Muscle of leg (tissue), 11 donors: ENCODE results near the gene BFAR. TPM values are rescaled to one million over a fixed set of nuclear protein-coding genes. Genes with fewer than 3 reads are reported as not detected.
"Not testable (repeated sequence)": the region's sequence is repeated elsewhere in the genome, so short reads cannot be mapped to it uniquely, and the experiment has no call there.

Experiments
- DNase-seq: peaks from one replicate; pipeline ENCODE4 v3.0.0; 2013
- H3K27ac ChIP-seq: one replicate; pipeline ENCODE4 v1.5.1; 2013; ENCODE audit warnings: mild to moderate bottlenecking, low read length, control low read depth
- H3K27me3 ChIP-seq: one replicate; pipeline ENCODE4 v1.6.1; 2013; ENCODE audit warnings: low read length; ENCODE audit not compliant: control insufficient read depth, insufficient read depth
- H3K36me3 ChIP-seq: one replicate; pipeline ENCODE4 v1.6.1; 2013; ENCODE audit warnings: low read length; ENCODE audit not compliant: control insufficient read depth, insufficient read depth
- H3K4me1 ChIP-seq: one replicate; pipeline ENCODE4 v1.6.1; 2013; ENCODE audit warnings: low read length; ENCODE audit not compliant: control insufficient read depth, insufficient read depth
- H3K4me3 ChIP-seq: one replicate; pipeline ENCODE4 v1.5.1; 2013; ENCODE audit warnings: low read length, control low read depth
- H3K9me3 ChIP-seq: replicated peaks from 2 replicates; pipeline ENCODE4 v1.6.1; 2013; ENCODE audit warnings: low read depth, low read length; ENCODE audit not compliant: control insufficient read depth
- WGBS: methylation state at CpG from one replicate; pipeline ENCODE4 v1.1.5; 2013; ENCODE audit warnings: missing lambda C conversion rate; ENCODE audit not compliant: insufficient coverage; 5-methylcytosine and 5-hydroxymethylcytosine counted together
- polyA plus RNA-seq, 8 donors: library from polyadenylated mRNA; unstranded; fragments of 120-200 nt; gene quantifications; one replicate each; pipeline versions ENCODE4 v1.2.1 to v1.2.3, GENCODE V29; 2013; ENCODE audit warnings: inconsistent platforms in 1 of 8, low replicate concordance in 1 of 8; ENCODE audit not compliant: insufficient read length in 8 of 8, insufficient read depth in 1 of 8
- total RNA-seq: library from RNA; stranded (reverse); fragments of 120-200 nt; gene quantifications from one replicate; pipeline ENCODE4 v1.2.4, GENCODE V29; 2013

The BFAR gene
- total and polyA plus RNA-seq, 9 donors: 42.3 to 60.0 (median 50.3) TPM

GRCh38 chr16:14609716-14610115 lies 23.0 kb upstream of the BFAR start:
- peaks cover 52% of the 10 kb centered on the region for H3K36me3 ChIP-seq
- 100% methylated on average over 2 of the region's 6 CpGs for WGBS

GRCh38 chr16:14611660-14612059 lies 21.1 kb upstream of the BFAR start:
- no peak for DNase-seq
- no peaks in the 10 kb centered on the region for H3K4me1 ChIP-seq
- WGBS: 96% methylated on average over 7 of the region's 14 CpGs
- no peaks in the 10 kb centered on the region for H3K27me3 ChIP-seq
- no peaks in the 10 kb centered on the region for H3K9me3 ChIP-seq
- H3K4me3 ChIP-seq: no peak overlapping the region
- peaks cover 41% of the 10 kb centered on the region for H3K36me3 ChIP-seq
- no peak overlapping the region for H3K27ac ChIP-seq

More at GRCh38 chr16:14609716-14610115, 23.0 kb upstream of the BFAR start:
- Histone ChIP-seq H3K4me1 (no peaks in the 10 kb centered on the region), H3K9me3 (no peaks in the 10 kb centered on the region), H3K4me3 (no peak overlapping the region), H3K27ac (no peak overlapping the region), H3K27me3 (no peaks in the 10 kb centered on the region)
- DNase-seq: no peak

- Histone ChIP-seq H3K27me3 (no peaks in the 10 kb centered on the region), H3K36me3 (peaks cover 39% of the 10 kb centered on the region), H3K9me3 (no peaks in the 10 kb centered on the region), H3K4me3 (no peak overlapping the region), H3K4me1 (no peaks in the 10 kb centered on the region), H3K27ac (no peak overlapping the region)
- WGBS: 85% methylated on average over 1 of the region's 4 CpGs
- no peak for DNase-seq
Observed at GRCh38 chr16:14613991-14614390, 18.8 kb upstream of the BFAR start.

GRCh38 chr16:14616280-14616679 lies 16.5 kb upstream of the BFAR start:
- no peaks in the 10 kb centered on the region for H3K4me1 ChIP-seq
- no peak overlapping the region for H3K4me3 ChIP-seq
- no peaks in the 10 kb centered on the region for H3K9me3 ChIP-seq
- 100% methylated on average over 1 of the region's 4 CpGs for WGBS
- H3K27me3 ChIP-seq: no peaks in the 10 kb centered on the region
- no peak for DNase-seq
- peaks cover 27% of the 10 kb centered on the region for H3K36me3 ChIP-seq
- H3K27ac ChIP-seq: no peak overlapping the region

GRCh38 chr16:14618566-14618965 lies 14.2 kb upstream of the BFAR start:
- 100% methylated on average over 2 of the region's 7 CpGs for WGBS
- Histone ChIP-seq H3K9me3 (no peaks in the 10 kb centered on the region), H3K4me3 (no peak overlapping the region), H3K27ac (no peak overlapping the region), H3K27me3 (no peaks in the 10 kb centered on the region), H3K4me1 (no peaks in the 10 kb centered on the region), H3K36me3 (peaks cover 33% of the 10 kb centered on the region)
- no peak for DNase-seq

- no peaks in the 10 kb centered on the region for H3K9me3 ChIP-seq
- DNase-seq: no peak
- H3K27ac ChIP-seq: no peak overlapping the region
- H3K36me3 ChIP-seq: peaks cover 32% of the 10 kb centered on the region
- peaks cover 16% of the 10 kb centered on the region for H3K4me1 ChIP-seq
- no peak overlapping the region for H3K4me3 ChIP-seq
- 100% methylated on average over 1 of the region's 4 CpGs for WGBS
- no peaks in the 10 kb centered on the region for H3K27me3 ChIP-seq
Observed at GRCh38 chr16:14627078-14627477, 5.7 kb upstream of the BFAR start.

- Histone ChIP-seq H3K4me1 (peaks cover 25% of the 10 kb centered on the region), H3K4me3 (peak overlapping the region; percentile 85), H3K36me3 (peaks cover 21% of the 10 kb centered on the region), H3K27ac (peak overlapping the region; percentile 75), H3K9me3 (no peaks in the 10 kb centered on the region), H3K27me3 (no peaks in the 10 kb centered on the region)
- DNase-seq: peak; percentile 4
- 94% methylated on average over 5 of the region's 12 CpGs for WGBS
Observed at GRCh38 chr16:14628806-14629611, 3.7 kb upstream of the BFAR start.

GRCh38 chr16:14629612-14629918 lies 3.2 kb upstream of the BFAR start:
- Histone ChIP-seq H3K9me3 (no peaks in the 10 kb centered on the region), H3K4me3 (peak overlapping the region; percentile 85), H3K27me3 (no peaks in the 10 kb centered on the region), H3K27ac (peak overlapping the region; percentile 75), H3K36me3 (peaks cover 20% of the 10 kb centered on the region), H3K4me1 (peaks cover 31% of the 10 kb centered on the region)
- DNase-seq: no peak
- whole genome bisulfite sequencing: 4% methylated on average over 16 of the region's 17 CpGs

- Histone ChIP-seq H3K36me3 (peaks cover 18% of the 10 kb centered on the region), H3K4me3 (peak within 1 kb of the TSS; percentile 85), H3K9me3 (no peaks in the 10 kb centered on the region), H3K27ac (peak within 1 kb of the TSS; percentile 94), H3K4me1 (peaks cover 32% of the 10 kb centered on the region), H3K27me3 (no peaks in the 10 kb centered on the region)
- 1% methylated on average over 50 of the region's 51 CpGs for WGBS
- peak; percentile 98 for DNase-seq
Observed at GRCh38 chr16:14629919-14630619, 2.7 kb upstream of the BFAR start, which contains the start of gene PARN. TSS of gene PARN (minus strand) at chr16:14630260. CDS start at chr16:14630125, 135 bp downstream.

- DNase-seq: not testable (repeated sequence)
- 76% methylated on average over 22 of the region's 29 CpGs for WGBS
- peaks cover 34% of the 10 kb centered on the region for H3K4me1 ChIP-seq
Observed at GRCh38 chr16:14630620-14631330, 2.0 kb upstream of the BFAR start.

More at GRCh38 chr16:14630620-14631330, 2.0 kb upstream of the BFAR start:
- Histone ChIP-seq H3K36me3 (peaks cover 17% of the 10 kb centered on the region), H3K27ac (peak overlapping the region; percentile 94), H3K4me3 (peak overlapping the region; percentile 30)
- H3K27me3 ChIP-seq, H3K9me3 ChIP-seq: not testable (repeated sequence)
